Measurements from ENCODE around the gene CALML3. TPM values are rescaled to one million over a fixed set of nuclear protein-coding genes. Genes with fewer than 3 reads are reported as not detected.
A peak's percentile ranks its signal among the peaks of the same experiment; 100 is the strongest.

The CALML3 gene
- total and polyA plus RNA-seq, 2 donors (not counting 1 experiment from before 2014, with no cell fraction given), result not detected

- H3K9me3 ChIP-seq (ENCODE audit: control insufficient read depth, insufficient read depth, low read depth, low read length), result no peaks in the 10 kb centered on the region
- DNase-seq (ENCODE audit: low read depth in 2 of 2), result peak in 1 of 2 donors; percentile 16
- H3K4me1 ChIP-seq (ENCODE audit: control insufficient read depth, extremely low read depth, insufficient read depth, low read length), result peaks cover 7% of the 10 kb centered on the region
- no peaks in the 10 kb centered on the region for H3K36me3 ChIP-seq (ENCODE audit: control insufficient read depth, insufficient read depth, low read length)
- no peaks in the 10 kb centered on the region for H4K20me1 ChIP-seq (ENCODE audit: control insufficient read depth, extremely low read depth, insufficient read depth, low read length)
- H3K4me3 ChIP-seq (replicated peaks in 1 of 4; ENCODE audit: control extremely low read depth in 1 of 4, insufficient read depth in 1 of 4, low read depth in 3 of 4, low read length in 4 of 4), result no peak overlapping the region
- no peak overlapping the region for H2AFZ ChIP-seq (ENCODE audit: low read length)
- no peaks in the 10 kb centered on the region for H3K27me3 ChIP-seq (ENCODE audit: control insufficient read depth, insufficient read depth, low read length)
- TF ChIP-seq CTCF (conservative IDR thresholded peaks at IDR 0.05 in 1 of 2, IDR thresholded peaks at IDR 0.05 in 1 of 2; ENCODE audit: low read depth in 1 of 2, low read length in 2 of 2), result no peak
- no peak for TF ChIP-seq EZH2 (IDR thresholded peaks at IDR 0.05; ENCODE audit: low read length, missing control alignments)
- H3K27ac ChIP-seq (ENCODE audit: insufficient read depth, low read length), result no peak overlapping the region
- no peak overlapping the region for H3K9ac ChIP-seq (ENCODE audit: insufficient read depth, low read length)
- H3K79me2 ChIP-seq (ENCODE audit: control insufficient read depth, insufficient read depth, low read length), result no peaks in the 10 kb centered on the region
- H3K4me2 ChIP-seq (ENCODE audit: extremely low read depth, insufficient read depth, low read length), result peak overlapping the region; percentile 34
Measured at GRCh38 chr10:5560142-5560816, 35.5 kb downstream of the CALML3 start.

- Histone ChIP-seq H2AFZ (ENCODE audit: low read length) (no peak overlapping the region), H3K4me3 (replicated peaks in 1 of 4; ENCODE audit: control extremely low read depth in 1 of 4, insufficient read depth in 1 of 4, low read depth in 3 of 4, low read length in 4 of 4) (no peak overlapping the region), H4K20me1 (ENCODE audit: control insufficient read depth, extremely low read depth, insufficient read depth, low read length) (no peaks in the 10 kb centered on the region), H3K27ac (ENCODE audit: insufficient read depth, low read length) (no peak overlapping the region), H3K36me3 (ENCODE audit: control insufficient read depth, insufficient read depth, low read length) (no peaks in the 10 kb centered on the region), H3K4me2 (ENCODE audit: extremely low read depth, insufficient read depth, low read length) (no peak overlapping the region), H3K79me2 (ENCODE audit: control insufficient read depth, insufficient read depth, low read length) (no peaks in the 10 kb centered on the region), H3K4me1 (ENCODE audit: control insufficient read depth, extremely low read depth, insufficient read depth, low read length) (peaks cover 7% of the 10 kb centered on the region), H3K27me3 (ENCODE audit: control insufficient read depth, insufficient read depth, low read length) (no peaks in the 10 kb centered on the region), H3K9me3 (ENCODE audit: control insufficient read depth, insufficient read depth, low read depth, low read length) (no peaks in the 10 kb centered on the region), H3K9ac (ENCODE audit: insufficient read depth, low read length) (no peak overlapping the region)
- DNase-seq (ENCODE audit: low read depth in 2 of 2), result no peak
- no peak for TF ChIP-seq CTCF (conservative IDR thresholded peaks at IDR 0.05 in 1 of 2, IDR thresholded peaks at IDR 0.05 in 1 of 2; ENCODE audit: low read depth in 1 of 2, low read length in 2 of 2)
- TF ChIP-seq EZH2 (IDR thresholded peaks at IDR 0.05; ENCODE audit: low read length, missing control alignments), result no peak
Measured at GRCh38 chr10:5560817-5561703, 36.3 kb downstream of the CALML3 start.
